Measurements from ENCODE around the gene HAUS8.

DNA sequence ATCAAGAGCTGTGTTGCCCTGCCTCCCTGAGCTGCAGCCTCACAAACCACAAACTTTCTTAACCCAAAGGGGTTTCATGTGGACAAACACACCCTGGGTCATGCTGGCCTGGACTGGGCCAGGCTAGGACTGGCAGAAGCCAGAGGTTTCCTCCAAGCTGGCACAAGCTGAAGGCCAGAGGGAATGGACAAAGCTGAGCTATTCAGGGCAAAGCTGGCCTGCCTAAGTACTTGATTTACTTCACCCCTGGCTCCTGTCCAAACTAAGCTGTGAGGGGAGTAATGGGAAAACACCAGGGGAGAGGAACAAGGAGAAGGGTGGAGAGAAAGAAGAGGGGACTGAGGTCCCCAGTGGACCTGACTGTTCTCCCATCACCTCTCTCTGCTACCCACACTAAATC is 54.9 kb downstream of the HAUS8 start:
- TF ChIP-seq, protein P1, sequence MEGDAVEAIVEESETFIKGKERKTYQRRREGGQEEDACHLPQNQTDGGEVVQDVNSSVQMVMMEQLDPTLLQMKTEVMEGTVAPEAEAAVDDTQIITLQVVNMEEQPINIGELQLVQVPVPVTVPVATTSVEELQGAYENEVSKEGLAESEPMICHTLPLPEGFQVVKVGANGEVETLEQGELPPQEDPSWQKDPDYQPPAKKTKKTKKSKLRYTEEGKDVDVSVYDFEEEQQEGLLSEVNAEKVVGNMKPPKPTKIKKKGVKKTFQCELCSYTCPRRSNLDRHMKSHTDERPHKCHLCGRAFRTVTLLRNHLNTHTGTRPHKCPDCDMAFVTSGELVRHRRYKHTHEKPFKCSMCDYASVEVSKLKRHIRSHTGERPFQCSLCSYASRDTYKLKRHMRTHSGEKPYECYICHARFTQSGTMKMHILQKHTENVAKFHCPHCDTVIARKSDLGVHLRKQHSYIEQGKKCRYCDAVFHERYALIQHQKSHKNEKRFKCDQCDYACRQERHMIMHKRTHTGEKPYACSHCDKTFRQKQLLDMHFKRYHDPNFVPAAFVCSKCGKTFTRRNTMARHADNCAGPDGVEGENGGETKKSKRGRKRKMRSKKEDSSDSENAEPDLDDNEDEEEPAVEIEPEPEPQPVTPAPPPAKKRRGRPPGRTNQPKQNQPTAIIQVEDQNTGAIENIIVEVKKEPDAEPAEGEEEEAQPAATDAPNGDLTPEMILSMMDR (IDR thresholded peaks at IDR 0.05 in 8 of 11, conservative IDR thresholded peaks at IDR 0.05 in 3 of 11): no peak
- no peak for TF ChIP-seq POLR2A (IDR thresholded peaks at IDR 0.05)
